Peyer's patch (tissue), 4 donors: ENCODE results near the gene PSD.

Source experiments
- CTCF ChIP-seq, 6 experiments: fragments of 450-650 bp in 4 of 6; fragments of 200-600 bp in 2 of 6; sonication (generic) in 1 of 6; IDR thresholded peaks; one replicate each; pipeline ENCODE4 v1.5.1; 2017 to 2019; ENCODE audit warnings: antibody characterized with exemption in 6 of 6, mild to moderate bottlenecking in 3 of 6, moderate library complexity in 1 of 6
- POLR2A ChIP-seq, 2 donors: fragments of 450-650 bp; IDR thresholded peaks; one replicate each; pipeline ENCODE4 v1.5.1; 2017; ENCODE audit warnings: antibody characterized with exemption in 2 of 2, mild to moderate bottlenecking in 2 of 2, moderate library complexity in 2 of 2

GRCh38 chr10:102354451-102354850, 64.1 kb downstream of the PSD start:
- TF ChIP-seq CTCF (IDR thresholded peaks at IDR 0.05) = no peak
- no peak for TF ChIP-seq POLR2A (IDR thresholded peaks at IDR 0.05)
